COR-L47 (cell line): ENCODE results near the gene DKK3.
A peak's percentile ranks its signal among the peaks of the same experiment; 100 is the strongest.
"Not testable (repeated sequence)": the region's sequence is repeated elsewhere in the genome, so short reads cannot be mapped to it uniquely, and the experiment has no call there.

Experiments
- DNase-seq: peaks from one replicate; lab custom pipeline; 2025; lab: John Stamatoyannopoulos, UW

Gene DKK3

GRCh38 chr11:12007769-12008737 lies at the start of gene DKK3:
Gene DKK3 (minus strand): TSS chr11:12008626. CDS start chr11:12008582, 44 bp downstream.
- DNase-seq: no peak

- no peak for DNase-seq
Measured at GRCh38 chr11:12057299-12057980, 49.0 kb upstream of the DKK3 start.

DNA sequence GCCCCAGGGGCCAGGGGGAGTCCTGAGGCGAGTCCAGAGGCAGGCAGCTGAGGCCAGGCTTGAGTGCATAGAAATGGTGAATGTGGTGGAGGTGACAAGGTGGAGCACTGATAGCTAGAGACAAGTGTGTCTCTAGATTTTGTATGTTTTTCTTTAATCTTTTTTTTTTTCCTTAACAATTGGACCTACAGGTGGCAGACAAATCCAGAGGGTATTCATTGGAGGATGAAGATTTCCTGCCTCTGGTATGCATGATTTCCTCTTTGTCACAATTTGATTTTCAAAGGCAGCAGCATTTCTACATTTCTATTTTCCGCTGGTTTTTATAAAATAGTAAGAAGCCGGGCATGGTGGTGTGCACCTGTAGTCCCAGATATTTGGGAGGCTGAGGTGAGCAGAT lies 47.7 kb upstream of the DKK3 start:
- no peak for DNase-seq

DNA sequence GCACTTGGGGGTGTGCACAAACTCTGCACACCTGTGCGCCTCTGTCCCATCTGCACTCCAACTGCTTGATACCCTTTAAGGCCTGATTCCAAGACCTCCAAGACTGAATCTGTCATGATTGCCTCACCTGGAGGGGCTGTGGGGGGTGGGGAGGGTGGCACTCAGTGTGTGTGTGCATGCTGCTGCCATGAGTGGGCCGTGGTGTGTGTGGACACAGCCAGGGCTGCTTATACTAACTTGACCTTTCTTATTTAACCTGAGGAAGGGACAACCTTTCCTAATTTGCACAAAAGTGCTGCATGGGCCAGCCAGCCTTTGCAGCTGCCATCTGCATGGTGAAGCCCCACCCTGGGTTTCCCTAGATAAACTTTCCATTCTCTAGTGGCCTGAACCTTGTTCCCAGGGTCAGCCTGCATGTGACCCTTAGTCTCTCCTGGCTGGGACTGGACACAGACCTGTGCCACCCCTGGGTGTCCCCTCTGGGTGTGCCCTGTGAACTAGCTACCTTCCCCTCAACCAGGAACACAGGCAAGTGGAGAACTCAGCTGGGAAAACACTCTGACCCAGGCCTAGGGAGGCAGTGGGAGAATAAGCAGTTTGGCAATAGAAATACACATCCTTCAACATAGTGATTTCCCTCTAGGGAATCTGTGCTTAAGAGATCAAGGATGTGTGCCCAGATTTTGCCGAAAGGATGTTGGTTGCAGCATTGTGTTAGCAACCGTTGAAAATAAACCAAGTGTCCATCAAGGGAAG lies 45.4 kb upstream of the DKK3 start:
- no peak for DNase-seq

DNA sequence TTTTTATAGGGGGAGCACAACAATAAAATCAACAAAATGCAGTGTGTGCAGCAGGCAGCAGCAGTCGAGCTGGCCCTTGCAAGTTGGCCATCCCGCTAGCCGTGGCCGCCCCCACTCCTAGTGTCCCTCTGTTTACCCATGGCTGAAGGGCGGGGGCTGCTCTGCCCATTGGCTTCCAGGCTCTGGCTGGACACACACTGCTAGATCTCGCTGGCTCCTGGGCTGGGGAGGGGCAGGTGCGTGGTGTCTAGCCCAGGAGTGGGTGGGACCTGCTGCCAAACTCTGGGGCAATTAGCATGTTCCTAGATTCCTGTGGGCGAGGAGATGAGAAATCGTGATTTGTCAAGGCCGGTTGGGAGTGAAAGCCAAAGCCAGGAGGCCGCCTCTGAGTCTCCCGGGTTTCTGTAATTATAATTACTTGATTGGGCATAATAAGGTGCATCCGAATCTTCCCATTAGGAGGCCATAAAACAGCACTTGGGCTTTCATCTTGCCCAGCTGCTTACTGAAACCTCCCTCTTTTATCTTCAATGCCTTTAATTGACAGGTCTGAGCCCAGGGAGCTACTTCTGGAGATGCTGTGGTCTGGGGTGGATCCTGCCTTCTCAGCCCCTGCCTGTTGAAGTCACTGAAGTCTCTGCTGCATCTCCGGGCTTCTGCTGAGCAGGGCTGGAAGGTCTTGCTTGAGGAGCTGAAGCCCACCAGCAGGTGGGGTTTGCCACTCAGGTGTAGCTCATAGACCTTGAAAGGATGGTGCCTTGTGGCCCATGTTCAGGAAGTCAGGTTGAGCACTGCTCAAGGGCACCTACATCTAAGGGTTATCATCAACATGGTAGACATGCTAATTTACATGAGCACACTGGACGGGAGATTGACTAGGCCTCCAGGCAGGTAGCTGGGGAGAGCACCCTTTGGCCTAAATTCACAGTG lies 44.5 kb upstream of the DKK3 start:
- DNase-seq: peak; percentile 75

- no peak for DNase-seq
Measured at GRCh38 chr11:12051287-12051662, 42.8 kb upstream of the DKK3 start.

GRCh38 chr11:12050470-12051286 lies 42.3 kb upstream of the DKK3 start:
- no peak for DNase-seq

GRCh38 chr11:12048936-12049790 lies 40.7 kb upstream of the DKK3 start:
- no peak for DNase-seq

DNA sequence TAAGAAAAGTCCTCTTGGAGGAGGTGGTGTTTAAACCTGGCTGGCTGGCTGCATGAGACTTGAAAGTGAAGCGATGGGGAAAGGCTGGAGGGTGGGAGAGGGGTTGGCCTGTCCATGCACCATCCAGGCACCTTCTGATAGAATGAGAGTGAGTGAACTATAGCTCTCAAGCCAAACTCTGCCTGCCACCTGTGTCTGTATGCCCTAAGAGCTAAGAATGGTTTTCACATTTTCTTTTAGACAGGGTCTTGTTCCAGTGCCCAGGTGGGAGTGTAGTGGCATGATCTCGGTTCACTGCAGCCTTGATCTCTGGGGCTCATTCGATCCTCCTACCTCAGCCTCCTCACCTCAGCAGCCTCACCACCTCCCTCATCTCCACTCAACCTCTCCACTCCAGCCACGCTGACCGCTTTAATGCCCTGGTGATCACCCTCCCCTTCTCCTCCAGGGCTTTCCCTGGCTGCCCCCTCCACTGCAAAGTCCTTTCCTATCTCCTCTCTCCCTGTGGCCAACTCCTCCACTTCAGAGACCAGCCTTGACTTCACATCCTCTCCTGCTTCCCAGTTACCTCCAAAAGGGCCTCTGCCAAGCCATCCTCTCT lies 38.3 kb upstream of the DKK3 start:
- no peak for DNase-seq

DNA sequence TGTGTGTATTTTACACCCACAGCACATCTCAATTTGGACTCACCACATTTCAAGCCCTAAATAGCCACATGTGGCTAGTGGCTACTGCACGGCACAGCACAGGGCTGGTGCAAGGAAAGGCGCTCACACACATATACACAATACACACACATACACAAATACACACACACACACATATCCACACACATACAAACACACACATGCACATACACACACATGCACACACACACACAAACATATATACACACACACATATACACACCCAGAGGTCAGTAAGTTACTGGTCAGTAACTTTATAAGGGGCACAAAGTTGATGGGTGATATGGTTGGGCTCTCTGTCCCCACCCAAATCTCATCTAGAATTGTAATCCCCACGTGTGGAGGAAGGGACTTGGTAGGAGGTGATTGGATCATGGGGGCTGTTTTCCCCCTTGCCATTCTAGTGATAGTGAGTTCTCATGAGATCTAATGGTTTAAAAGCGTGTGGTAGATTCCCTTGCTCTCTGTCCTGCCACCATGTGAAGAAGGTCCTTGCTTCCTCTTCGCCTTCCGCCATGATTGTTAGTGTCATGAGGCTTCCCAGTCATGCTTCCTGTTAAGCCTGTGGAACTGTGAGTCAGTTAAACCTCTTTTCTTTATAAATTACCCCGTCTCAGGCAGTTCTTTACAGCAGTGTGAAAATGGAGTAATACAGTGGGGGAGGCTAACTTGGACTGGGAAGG lies 37.6 kb upstream of the DKK3 start:
- no peak for DNase-seq

DNA sequence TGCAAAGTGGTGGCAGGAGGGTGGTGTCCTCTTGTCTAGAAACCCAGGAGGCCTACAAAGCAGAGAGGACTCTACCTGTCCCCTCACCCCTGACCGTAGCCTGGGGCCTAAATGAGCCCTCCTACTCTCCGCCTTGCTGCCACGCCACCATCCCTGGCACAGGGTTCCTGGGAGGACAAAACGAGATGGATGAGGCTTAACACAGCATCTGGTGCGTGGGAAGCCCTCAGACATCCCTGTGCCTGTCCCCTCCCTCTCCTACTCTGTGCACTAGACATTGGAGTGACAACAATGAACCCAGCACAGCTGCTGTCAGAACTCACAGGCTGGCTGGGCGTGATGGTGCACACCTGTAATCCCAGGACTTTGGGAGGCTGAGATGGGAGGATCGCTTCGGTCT lies 36.4 kb upstream of the DKK3 start:
- no peak for DNase-seq

DNA sequence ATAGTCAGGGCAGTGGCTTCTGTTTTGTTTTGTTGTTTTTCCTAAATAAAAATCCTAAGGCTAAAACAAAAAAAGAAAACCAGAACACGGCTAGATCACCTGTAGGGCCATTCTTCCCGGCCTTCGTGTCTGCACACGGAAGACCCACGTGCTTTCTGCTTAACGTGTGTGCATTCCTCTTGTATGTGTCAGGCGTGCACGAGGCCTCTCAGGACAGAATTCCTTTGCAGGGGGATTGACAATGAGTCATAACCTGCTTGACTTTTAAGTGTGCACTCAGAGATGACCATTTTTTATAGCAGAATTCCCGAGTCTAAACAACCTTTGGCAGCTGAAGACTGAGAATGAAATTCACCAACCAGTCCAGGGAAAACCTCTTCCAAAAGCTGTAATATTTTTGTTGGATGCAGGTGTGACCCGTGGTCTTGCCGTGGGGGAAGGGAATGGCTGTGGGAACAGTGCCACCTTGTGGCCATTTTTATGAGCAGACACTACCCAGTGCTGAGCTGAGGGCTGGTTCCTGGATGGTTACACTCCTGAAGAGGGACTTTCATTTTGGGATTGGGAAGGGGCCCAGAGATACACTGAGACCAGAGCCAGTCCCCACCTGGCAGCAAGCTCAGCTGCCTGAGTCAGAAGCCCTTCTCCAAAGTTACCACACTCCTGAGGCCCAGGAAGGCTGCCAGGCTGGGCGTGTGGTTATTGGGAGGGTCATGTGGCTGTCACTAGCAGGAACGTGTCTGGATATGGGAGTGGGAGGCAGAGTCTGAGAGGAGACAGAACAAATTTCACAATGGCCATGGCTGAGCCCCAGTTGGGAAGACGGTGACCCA lies 35.7 kb upstream of the DKK3 start:
- DNase-seq: peak; percentile 35

DNA sequence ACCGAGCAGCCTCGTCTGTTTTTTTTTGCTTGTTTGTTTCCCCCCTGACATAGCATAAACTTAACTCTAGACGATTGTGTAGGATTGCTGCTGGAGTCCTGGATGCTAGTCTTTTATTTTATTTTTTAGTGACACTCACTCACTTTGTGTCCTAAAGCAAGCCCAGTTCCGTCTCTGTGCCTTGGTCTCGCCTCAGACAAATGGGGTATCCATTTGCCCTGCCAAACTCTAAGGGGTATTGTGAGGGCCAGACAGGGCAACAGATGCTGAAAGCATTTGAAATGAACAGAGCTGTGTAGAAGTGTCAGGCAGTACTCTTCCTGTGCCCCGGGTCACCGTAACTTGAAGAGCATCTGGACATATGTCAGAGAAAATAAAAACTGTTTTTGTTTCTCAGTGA lies 34.8 kb upstream of the DKK3 start:
- no peak for DNase-seq

- no peak for DNase-seq
Measured at GRCh38 chr11:12042215-12042676, 33.8 kb upstream of the DKK3 start.

- DNase-seq: not testable (repeated sequence)
Measured at GRCh38 chr11:12040719-12041118, 32.3 kb upstream of the DKK3 start.

GRCh38 chr11:12032968-12033367 lies 24.5 kb upstream of the DKK3 start:
- no peak for DNase-seq

DNA sequence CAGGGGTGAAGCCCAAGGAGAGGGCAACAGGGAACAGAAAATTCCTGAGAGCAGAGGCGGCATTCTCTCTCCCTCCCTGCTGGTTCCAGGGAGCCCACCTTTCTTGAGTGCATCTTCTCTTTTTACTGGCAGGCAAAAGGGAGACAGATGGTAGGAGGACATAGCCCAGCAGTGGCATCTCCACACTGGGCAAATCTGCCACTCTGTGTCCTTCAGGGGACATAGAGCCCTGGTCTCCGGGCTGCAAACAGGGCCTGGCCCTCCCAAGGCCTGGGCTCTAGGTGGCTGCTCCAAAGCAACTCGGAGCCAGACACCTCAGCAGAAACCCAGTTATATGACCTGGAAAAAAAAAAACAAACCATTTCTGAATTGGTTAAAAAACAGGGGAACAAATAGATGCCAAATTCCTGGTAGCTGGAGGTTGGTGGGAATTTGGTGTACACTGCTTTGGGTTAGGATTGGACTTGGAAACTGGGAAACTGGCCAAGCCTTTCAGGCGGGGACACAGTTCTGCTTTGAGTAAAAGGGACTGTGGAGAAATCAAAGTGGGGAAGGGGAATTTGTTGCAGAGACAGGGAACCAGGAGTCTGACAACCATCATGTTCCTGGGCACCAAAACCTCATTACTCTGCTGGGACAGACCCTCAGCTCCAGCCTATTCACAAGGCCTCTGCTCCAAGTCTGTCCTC lies 23.6 kb upstream of the DKK3 start:
- DNase-seq: no peak
